Ovary (tissue), 3 donors: Measurements from ENCODE around the gene KRT83.

ENCODE experiments used
- POLR2A ChIP-seq: fragments of 450-650 bp; IDR thresholded peaks from one replicate; pipeline ENCODE4 v1.6.1; 2017; ENCODE audit warnings: antibody characterized with exemption, mild to moderate bottlenecking, moderate library complexity
- TF ChIP-seq, protein P1 (sequence below), 3 donors: fragments of 450-650 bp in 2 of 3; fragments of 200-600 bp in 1 of 3; IDR thresholded peaks; one replicate each; pipeline versions ENCODE4 v1.5.1 to v1.8.0; 2016 to 2022; ENCODE audit warnings: antibody characterized with exemption in 3 of 3, mild to moderate bottlenecking in 1 of 3
- donor health status: DM: no; HTN: no; CAD: no.

DNA sequence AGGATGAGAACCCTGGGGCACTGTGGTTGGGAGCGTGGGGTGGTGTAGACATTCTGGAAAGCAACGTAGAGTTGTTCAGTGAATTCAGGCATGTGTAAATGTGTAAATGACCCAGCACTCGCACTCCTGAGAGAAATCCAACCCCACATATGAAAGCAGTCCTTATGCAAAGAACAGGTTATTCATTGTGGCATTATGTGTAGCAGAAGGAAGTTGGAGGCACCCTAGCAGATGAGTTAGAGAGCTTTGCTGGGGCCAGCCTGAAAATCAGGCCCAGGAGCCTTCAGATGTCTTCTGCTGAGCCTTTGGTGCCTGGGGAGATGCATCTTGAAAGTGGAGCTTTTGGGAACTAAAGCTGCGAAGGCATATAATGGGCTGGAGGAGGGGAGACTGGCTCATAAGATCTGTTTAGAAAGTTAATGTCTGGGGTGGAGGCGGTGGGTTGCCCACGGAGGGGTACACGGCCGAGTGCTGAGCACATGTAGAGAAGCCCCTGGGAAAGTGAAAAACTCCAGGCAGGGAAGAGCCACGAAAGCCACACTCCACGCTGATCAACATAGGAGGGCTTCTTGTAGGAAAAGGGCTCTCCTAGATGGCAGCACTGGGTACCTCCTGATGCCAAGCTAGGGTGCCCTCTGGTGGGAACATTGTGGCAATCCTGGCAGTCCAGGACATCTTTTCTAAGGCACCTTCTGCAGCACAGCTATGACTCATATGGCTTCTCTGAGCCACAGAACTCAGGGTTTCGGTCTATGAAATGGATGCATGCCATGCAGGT lies 6.0 kb upstream of the KRT83 start:
- TF ChIP-seq, protein P1, sequence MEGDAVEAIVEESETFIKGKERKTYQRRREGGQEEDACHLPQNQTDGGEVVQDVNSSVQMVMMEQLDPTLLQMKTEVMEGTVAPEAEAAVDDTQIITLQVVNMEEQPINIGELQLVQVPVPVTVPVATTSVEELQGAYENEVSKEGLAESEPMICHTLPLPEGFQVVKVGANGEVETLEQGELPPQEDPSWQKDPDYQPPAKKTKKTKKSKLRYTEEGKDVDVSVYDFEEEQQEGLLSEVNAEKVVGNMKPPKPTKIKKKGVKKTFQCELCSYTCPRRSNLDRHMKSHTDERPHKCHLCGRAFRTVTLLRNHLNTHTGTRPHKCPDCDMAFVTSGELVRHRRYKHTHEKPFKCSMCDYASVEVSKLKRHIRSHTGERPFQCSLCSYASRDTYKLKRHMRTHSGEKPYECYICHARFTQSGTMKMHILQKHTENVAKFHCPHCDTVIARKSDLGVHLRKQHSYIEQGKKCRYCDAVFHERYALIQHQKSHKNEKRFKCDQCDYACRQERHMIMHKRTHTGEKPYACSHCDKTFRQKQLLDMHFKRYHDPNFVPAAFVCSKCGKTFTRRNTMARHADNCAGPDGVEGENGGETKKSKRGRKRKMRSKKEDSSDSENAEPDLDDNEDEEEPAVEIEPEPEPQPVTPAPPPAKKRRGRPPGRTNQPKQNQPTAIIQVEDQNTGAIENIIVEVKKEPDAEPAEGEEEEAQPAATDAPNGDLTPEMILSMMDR (IDR thresholded peaks at IDR 0.05): no peak
- TF ChIP-seq POLR2A: no peak
